NCI-H345 (cell line): ENCODE data around the gene BANF2.
"Not testable (repeated sequence)": the region's sequence is repeated elsewhere in the genome, so short reads cannot be mapped to it uniquely, and the experiment has no call there.

ENCODE experiments used
- DNase-seq: peaks from one replicate; lab custom pipeline; 2025; lab: John Stamatoyannopoulos, UW

The BANF2 gene

GRCh38 chr20:17766226-17766625 is 66.5 kb downstream of the BANF2 start:
- no peak for DNase-seq

GRCh38 chr20:17767624-17768023 is 67.9 kb downstream of the BANF2 start:
- peak; percentile 51 for DNase-seq

GRCh38 chr20:17768271-17768670 is 68.5 kb downstream of the BANF2 start:
- no peak for DNase-seq

GRCh38 chr20:17769716-17770115 is 70.0 kb downstream of the BANF2 start:
- DNase-seq, result not testable (repeated sequence)

GRCh38 chr20:17771206-17772004 is 71.6 kb downstream of the BANF2 start:
- DNase-seq, result peak; percentile 15

GRCh38 chr20:17772005-17772343 is 72.2 kb downstream of the BANF2 start:
- DNase-seq, result no peak

GRCh38 chr20:17773619-17774018 is 73.9 kb downstream of the BANF2 start:
- DNase-seq, result no peak

- DNase-seq, result no peak
These were observed 75.8 kb downstream of the BANF2 start for GRCh38 chr20:17775600-17775999.

GRCh38 chr20:17776551-17776950 is 76.8 kb downstream of the BANF2 start:
- no peak for DNase-seq

GRCh38 chr20:17779011-17779410 is 79.2 kb downstream of the BANF2 start:
- DNase-seq, result not testable (repeated sequence)

- DNase-seq, result no peak
These were observed 83.0 kb downstream of the BANF2 start for GRCh38 chr20:17782768-17783167.

GRCh38 chr20:17783671-17784070 is 83.9 kb downstream of the BANF2 start:
- DNase-seq, result no peak

GRCh38 chr20:17785007-17785406 is 85.2 kb downstream of the BANF2 start:
- DNase-seq, result no peak
